K562 (cell line): ENCODE results near the gene DUSP9. TPM values are rescaled to one million over a fixed set of nuclear protein-coding genes. Genes with fewer than 3 reads are reported as not detected.

ENCODE experiments used
- JUND ChIP-seq, 2 experiments: IDR thresholded peaks; 2 replicates in 1 of 2; 3 replicates in 1 of 2; pipeline ENCODE4 v1.6.1; 2011; ENCODE audit warnings: borderline replicate concordance in 2 of 2, low read depth in 2 of 2, low read length in 2 of 2, improper control_type of control experiment in 1 of 2, missing biosample characterization in 1 of 2, missing genetic modification characterization in 1 of 2, missing genetic modification reagents in 1 of 2
- NRF1 ChIP-seq, 2 experiments: fragments of 450-650 bp; IDR thresholded peaks in 1 of 2; conservative IDR thresholded peaks in 1 of 2; 2 replicates each; pipeline ENCODE4 v1.6.1; 2014; ENCODE audit warnings: mild to moderate bottlenecking in 2 of 2
- POLR2AphosphoS2 ChIP-seq: IDR thresholded peaks from 2 replicates; pipeline ENCODE4 v1.6.1; 2012; ENCODE audit warnings: low read length, improper control_type of control experiment
- POLR2G ChIP-seq: fragments of 200-400 bp; formaldehyde crosslinking; IDR thresholded peaks from 2 replicates; pipeline ENCODE4 v1.6.1; 2017; ENCODE audit warnings: low read depth, mild to moderate bottlenecking, antibody characterized with exemption, low read length, moderate library complexity
- POLR2H ChIP-seq: IDR thresholded peaks from 2 replicates; pipeline ENCODE4 v1.6.1; 2016; ENCODE audit warnings: missing genetic modification characterization, low read depth, mild to moderate bottlenecking, control low read depth, missing compliant biosample characterization, moderate library complexity
- RBFOX2 ChIP-seq: fragments of 200-400 bp; formaldehyde crosslinking; IDR thresholded peaks from 2 replicates; pipeline ENCODE4 v1.6.1; 2017; ENCODE audit warnings: low read depth, mild to moderate bottlenecking, low read length, moderate library complexity
- polyA plus RNA-seq, 8 experiments: library from polyadenylated mRNA; depleted of rRNA in 4 of 8; stranded (reverse) in 5 of 8; unstranded in 3 of 8; fragments of >200 nt; fragmentation: Nextera tagmentation in 2 of 8; fragmentation: Illumina TruSeq in 1 of 8; extraction: Ambion mirVana in 2 of 8; extraction: Trizol in 1 of 8; gene quantifications; 2 replicates each; pipeline versions ENCODE4 v1.2.1 to v1.2.3, GENCODE V29; 2011 to 2014; ENCODE audit warnings: inconsistent platforms in 1 of 8, missing spikeins in 1 of 8
- total RNA-seq, 7 experiments: library from RNA; depleted of rRNA in 6 of 7; stranded (reverse); fragments of >200 nt in 6 of 7; fragmentation: Illumina TruSeq in 2 of 7; extraction: Trizol in 2 of 7; gene quantifications; 2 replicates each; pipeline versions ENCODE4 v1.2.1 to v1.2.3, GENCODE V29; 2011 to 2021; ENCODE audit warnings: low replicate concordance in 1 of 7
- TF ChIP-seq, protein P1 (sequence below), 2 experiments: fragments of 450-650 bp; formaldehyde crosslinking in 1 of 2; IDR thresholded peaks; 2 replicates each; pipeline versions ENCODE4 v1.4.0 to v1.6.1; 2014 to 2020; ENCODE audit warnings: mild to moderate bottlenecking in 2 of 2, borderline replicate concordance in 1 of 2, low read depth in 1 of 2
- TF ChIP-seq, protein P2 (sequence below): fragments of 200-800 bp; sonication (Bioruptor generic); IDR thresholded peaks from 2 replicates; pipeline ENCODE4 v1.6.1; 2017; ENCODE audit warnings: missing genetic modification characterization, missing compliant biosample characterization
- TF ChIP-seq, protein P3 (sequence below), 2 experiments: fragments of 200-800 bp in 1 of 2; sonication (Bioruptor generic) in 1 of 2; sonication (generic) in 1 of 2; formaldehyde crosslinking in 1 of 2; IDR thresholded peaks in 1 of 2; conservative IDR thresholded peaks in 1 of 2; 2 replicates each; pipeline versions ENCODE4 v1.5.0 to v1.6.1; 2016 to 2020; ENCODE audit warnings: missing compliant biosample characterization in 1 of 2, missing genetic modification characterization in 1 of 2, missing genetic modification reagents in 1 of 2

The DUSP9 gene
- total and polyA plus RNA-seq, 9 of the 15 experiments (the other 6 are each of a cell fraction or from before 2014, with no cell fraction given) = 0.11 to 14.1 (median 5.5) TPM

GRCh38 chrX:153687121-153688039 is 40.4 kb downstream of the DUSP9 start, which contains the start of gene SLC6A8 (continued):
- TF ChIP-seq, protein P1, sequence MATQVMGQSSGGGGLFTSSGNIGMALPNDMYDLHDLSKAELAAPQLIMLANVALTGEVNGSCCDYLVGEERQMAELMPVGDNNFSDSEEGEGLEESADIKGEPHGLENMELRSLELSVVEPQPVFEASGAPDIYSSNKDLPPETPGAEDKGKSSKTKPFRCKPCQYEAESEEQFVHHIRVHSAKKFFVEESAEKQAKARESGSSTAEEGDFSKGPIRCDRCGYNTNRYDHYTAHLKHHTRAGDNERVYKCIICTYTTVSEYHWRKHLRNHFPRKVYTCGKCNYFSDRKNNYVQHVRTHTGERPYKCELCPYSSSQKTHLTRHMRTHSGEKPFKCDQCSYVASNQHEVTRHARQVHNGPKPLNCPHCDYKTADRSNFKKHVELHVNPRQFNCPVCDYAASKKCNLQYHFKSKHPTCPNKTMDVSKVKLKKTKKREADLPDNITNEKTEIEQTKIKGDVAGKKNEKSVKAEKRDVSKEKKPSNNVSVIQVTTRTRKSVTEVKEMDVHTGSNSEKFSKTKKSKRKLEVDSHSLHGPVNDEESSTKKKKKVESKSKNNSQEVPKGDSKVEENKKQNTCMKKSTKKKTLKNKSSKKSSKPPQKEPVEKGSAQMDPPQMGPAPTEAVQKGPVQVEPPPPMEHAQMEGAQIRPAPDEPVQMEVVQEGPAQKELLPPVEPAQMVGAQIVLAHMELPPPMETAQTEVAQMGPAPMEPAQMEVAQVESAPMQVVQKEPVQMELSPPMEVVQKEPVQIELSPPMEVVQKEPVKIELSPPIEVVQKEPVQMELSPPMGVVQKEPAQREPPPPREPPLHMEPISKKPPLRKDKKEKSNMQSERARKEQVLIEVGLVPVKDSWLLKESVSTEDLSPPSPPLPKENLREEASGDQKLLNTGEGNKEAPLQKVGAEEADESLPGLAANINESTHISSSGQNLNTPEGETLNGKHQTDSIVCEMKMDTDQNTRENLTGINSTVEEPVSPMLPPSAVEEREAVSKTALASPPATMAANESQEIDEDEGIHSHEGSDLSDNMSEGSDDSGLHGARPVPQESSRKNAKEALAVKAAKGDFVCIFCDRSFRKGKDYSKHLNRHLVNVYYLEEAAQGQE (IDR thresholded peaks at IDR 0.05; ENCODE audit: borderline replicate concordance) = no peak
- TF ChIP-seq, protein P1 (CRISPR knock-in tag; IDR thresholded peaks at IDR 0.05; ENCODE audit: low read depth) = no peak
- TF ChIP-seq, protein P2, sequence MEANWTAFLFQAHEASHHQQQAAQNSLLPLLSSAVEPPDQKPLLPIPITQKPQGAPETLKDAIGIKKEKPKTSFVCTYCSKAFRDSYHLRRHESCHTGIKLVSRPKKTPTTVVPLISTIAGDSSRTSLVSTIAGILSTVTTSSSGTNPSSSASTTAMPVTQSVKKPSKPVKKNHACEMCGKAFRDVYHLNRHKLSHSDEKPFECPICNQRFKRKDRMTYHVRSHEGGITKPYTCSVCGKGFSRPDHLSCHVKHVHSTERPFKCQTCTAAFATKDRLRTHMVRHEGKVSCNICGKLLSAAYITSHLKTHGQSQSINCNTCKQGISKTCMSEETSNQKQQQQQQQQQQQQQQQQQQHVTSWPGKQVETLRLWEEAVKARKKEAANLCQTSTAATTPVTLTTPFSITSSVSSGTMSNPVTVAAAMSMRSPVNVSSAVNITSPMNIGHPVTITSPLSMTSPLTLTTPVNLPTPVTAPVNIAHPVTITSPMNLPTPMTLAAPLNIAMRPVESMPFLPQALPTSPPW (CRISPR knock-in tag) = peak; percentile 82
- TF ChIP-seq JUND (IDR thresholded peaks at IDR 0.05; ENCODE audit: borderline replicate concordance, low read depth, low read length) (0 out of 2 replicates have a peak, but pooled peaks have one; percentile 37), JUND (tag; IDR thresholded peaks at IDR 0.05; ENCODE audit: borderline replicate concordance, low read depth, low read length) (no peak; the same call in 2 of the 3 replicates), POLR2G (peak; percentile 79), POLR2H (tag) (peak; percentile 57), RBFOX2 (peak; percentile 69), POLR2AphosphoS2 (no peak), NRF1 (conservative IDR thresholded peaks at IDR 0.05 in 1 of 2, IDR thresholded peaks at IDR 0.05 in 1 of 2) (no peak)
- TF ChIP-seq, protein P3, sequence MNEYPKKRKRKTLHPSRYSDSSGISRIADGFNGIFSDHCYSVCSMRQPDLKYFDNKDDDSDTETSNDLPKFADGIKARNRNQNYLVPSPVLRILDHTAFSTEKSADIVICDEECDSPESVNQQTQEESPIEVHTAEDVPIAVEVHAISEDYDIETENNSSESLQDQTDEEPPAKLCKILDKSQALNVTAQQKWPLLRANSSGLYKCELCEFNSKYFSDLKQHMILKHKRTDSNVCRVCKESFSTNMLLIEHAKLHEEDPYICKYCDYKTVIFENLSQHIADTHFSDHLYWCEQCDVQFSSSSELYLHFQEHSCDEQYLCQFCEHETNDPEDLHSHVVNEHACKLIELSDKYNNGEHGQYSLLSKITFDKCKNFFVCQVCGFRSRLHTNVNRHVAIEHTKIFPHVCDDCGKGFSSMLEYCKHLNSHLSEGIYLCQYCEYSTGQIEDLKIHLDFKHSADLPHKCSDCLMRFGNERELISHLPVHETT (CRISPR knock-in tag; conservative IDR thresholded peaks at IDR 0.05 in 1 of 2, IDR thresholded peaks at IDR 0.05 in 1 of 2) = peak in 1 of 2 experiments; percentile 67; a peak in 1 of 4 replicates
